Measurements from ENCODE around the gene ZNF740.
A peak's percentile ranks its signal among the peaks of the same experiment; 100 is the strongest.
"Not testable (repeated sequence)": the region's sequence is repeated elsewhere in the genome, so short reads cannot be mapped to it uniquely, and the experiment has no call there.

ZNF740 gene

GRCh38 chr12:53166837-53167236 is 13.7 kb upstream of the ZNF740 start:
- ATAC-seq: no peak
- Mint-ChIP-seq H3K27ac (no peak overlapping the region), H3K27me3 (no peaks in the 10 kb centered on the region), H3K9me3 (no peaks in the 10 kb centered on the region), H3K36me3 (peaks cover 17% of the 10 kb centered on the region), H3K4me1 (no peaks in the 10 kb centered on the region), H3K4me3 (no peak overlapping the region)

GRCh38 chr12:53169644-53170043 is 10.9 kb upstream of the ZNF740 start:
- no peak overlapping the region for H3K27ac Mint-ChIP-seq
- no peaks in the 10 kb centered on the region for H3K9me3 Mint-ChIP-seq
- H3K4me1 Mint-ChIP-seq: no peaks in the 10 kb centered on the region
- no peak for ATAC-seq
- H3K36me3 Mint-ChIP-seq: peaks cover 27% of the 10 kb centered on the region
- H3K27me3 Mint-ChIP-seq: no peaks in the 10 kb centered on the region
- H3K4me3 Mint-ChIP-seq: no peak overlapping the region

GRCh38 chr12:53170215-53170614 is 10.3 kb upstream of the ZNF740 start:
- H3K27me3 Mint-ChIP-seq: no peaks in the 10 kb centered on the region
- H3K36me3 Mint-ChIP-seq: peaks cover 27% of the 10 kb centered on the region
- ATAC-seq: no peak
- peaks cover 5% of the 10 kb centered on the region for H3K4me1 Mint-ChIP-seq
- no peak overlapping the region for H3K4me3 Mint-ChIP-seq
- no peaks in the 10 kb centered on the region for H3K9me3 Mint-ChIP-seq
- no peak overlapping the region for H3K27ac Mint-ChIP-seq

- peaks cover 27% of the 10 kb centered on the region for H3K36me3 Mint-ChIP-seq
- peaks cover 12% of the 10 kb centered on the region for H3K4me1 Mint-ChIP-seq
- peak overlapping the region; percentile 53 for H3K27ac Mint-ChIP-seq
- no peak for ATAC-seq
- H3K4me3 Mint-ChIP-seq: no peak overlapping the region
- H3K27me3 Mint-ChIP-seq: no peaks in the 10 kb centered on the region
- H3K9me3 Mint-ChIP-seq: no peaks in the 10 kb centered on the region
These were observed 9.4 kb upstream of the ZNF740 start for GRCh38 chr12:53170876-53171724.

- H3K27ac Mint-ChIP-seq: peak overlapping the region; percentile 53
- H3K27me3 Mint-ChIP-seq: no peaks in the 10 kb centered on the region
- no peak for ATAC-seq
- peaks cover 27% of the 10 kb centered on the region for H3K36me3 Mint-ChIP-seq
- no peaks in the 10 kb centered on the region for H3K9me3 Mint-ChIP-seq
- H3K4me1 Mint-ChIP-seq: peaks cover 12% of the 10 kb centered on the region
- no peak overlapping the region for H3K4me3 Mint-ChIP-seq
These were observed 8.7 kb upstream of the ZNF740 start for GRCh38 chr12:53171725-53172329.

- H3K4me1 Mint-ChIP-seq: peaks cover 12% of the 10 kb centered on the region
- H3K9me3 Mint-ChIP-seq: no peaks in the 10 kb centered on the region
- no peak for ATAC-seq
- peak overlapping the region; percentile 69 for H3K27ac Mint-ChIP-seq
- H3K4me3 Mint-ChIP-seq: no peak overlapping the region
- no peaks in the 10 kb centered on the region for H3K27me3 Mint-ChIP-seq
- H3K36me3 Mint-ChIP-seq: peaks cover 27% of the 10 kb centered on the region
These were observed 8.2 kb upstream of the ZNF740 start for GRCh38 chr12:53172352-53172751.

- ATAC-seq: no peak
- Mint-ChIP-seq H3K4me3 (no peak overlapping the region), H3K9me3 (no peaks in the 10 kb centered on the region), H3K4me1 (peaks cover 12% of the 10 kb centered on the region), H3K27me3 (no peaks in the 10 kb centered on the region), H3K27ac (peak overlapping the region; percentile 69), H3K36me3 (peaks cover 27% of the 10 kb centered on the region)
These were observed 7.3 kb upstream of the ZNF740 start for GRCh38 chr12:53173085-53173715.

- peaks cover 23% of the 10 kb centered on the region for H3K4me1 Mint-ChIP-seq
- no peaks in the 10 kb centered on the region for H3K9me3 Mint-ChIP-seq
- no peaks in the 10 kb centered on the region for H3K27me3 Mint-ChIP-seq
- H3K27ac Mint-ChIP-seq: peak overlapping the region; percentile 60
- ATAC-seq: no peak
- peaks cover 23% of the 10 kb centered on the region for H3K36me3 Mint-ChIP-seq
- H3K4me3 Mint-ChIP-seq: no peak overlapping the region
These were observed 5.5 kb upstream of the ZNF740 start for GRCh38 chr12:53174881-53175491.

- Mint-ChIP-seq H3K27me3 (no peaks in the 10 kb centered on the region), H3K27ac (no peak overlapping the region), H3K4me3 (no peak overlapping the region), H3K36me3 (peaks cover 18% of the 10 kb centered on the region), H3K4me1 (peaks cover 31% of the 10 kb centered on the region), H3K9me3 (no peaks in the 10 kb centered on the region)
- no peak for ATAC-seq
These were observed 3.8 kb upstream of the ZNF740 start for GRCh38 chr12:53176750-53177149.

GRCh38 chr12:53177447-53177846 is 3.1 kb upstream of the ZNF740 start:
- not testable (repeated sequence) for H3K27me3 Mint-ChIP-seq, H3K4me3 Mint-ChIP-seq, ATAC-seq, H3K9me3 Mint-ChIP-seq, H3K27ac Mint-ChIP-seq
- Mint-ChIP-seq H3K36me3 (peaks cover 20% of the 10 kb centered on the region), H3K4me1 (peaks cover 38% of the 10 kb centered on the region)

GRCh38 chr12:53178803-53179202 is 1.7 kb upstream of the ZNF740 start:
- peak overlapping the region; percentile 85 for H3K27ac Mint-ChIP-seq
- not testable (repeated sequence) for H3K4me3 Mint-ChIP-seq, H3K27me3 Mint-ChIP-seq, ATAC-seq, H3K9me3 Mint-ChIP-seq
- H3K4me1 Mint-ChIP-seq: peaks cover 52% of the 10 kb centered on the region
- peaks cover 24% of the 10 kb centered on the region for H3K36me3 Mint-ChIP-seq

GRCh38 chr12:53179687-53180219 is 769 bp upstream of the ZNF740 start:
- Mint-ChIP-seq H3K4me3 (peak overlapping the region; percentile 79), H3K4me1 (peaks cover 58% of the 10 kb centered on the region), H3K27ac (peak overlapping the region; percentile 85), H3K27me3 (no peaks in the 10 kb centered on the region), H3K9me3 (no peaks in the 10 kb centered on the region), H3K36me3 (peaks cover 29% of the 10 kb centered on the region)
- ATAC-seq: peak; percentile 31

GRCh38 chr12:53180931-53181645 is 566 bp downstream of the ZNF740 start:
- H3K27ac Mint-ChIP-seq: peak overlapping the region; percentile 85
- peak overlapping the region; percentile 93 for H3K4me3 Mint-ChIP-seq
- H3K9me3 Mint-ChIP-seq: no peaks in the 10 kb centered on the region
- H3K27me3 Mint-ChIP-seq: no peaks in the 10 kb centered on the region
- H3K36me3 Mint-ChIP-seq: peaks cover 42% of the 10 kb centered on the region
- peak; percentile 80 for ATAC-seq
- peaks cover 60% of the 10 kb centered on the region for H3K4me1 Mint-ChIP-seq

GRCh38 chr12:53181935-53182334 is 1.4 kb downstream of the ZNF740 start:
- Mint-ChIP-seq H3K36me3 (peaks cover 50% of the 10 kb centered on the region), H3K4me1 (peaks cover 60% of the 10 kb centered on the region), H3K27ac (peak overlapping the region; percentile 85), H3K4me3 (peak overlapping the region; percentile 93), H3K9me3 (no peaks in the 10 kb centered on the region), H3K27me3 (no peaks in the 10 kb centered on the region)
- no peak for ATAC-seq
